GM12892 (cell line): Measurements from ENCODE around the gene DAAM1.

Experiments used
- POLR2A ChIP-seq: IDR thresholded peaks from 2 replicates; pipeline ENCODE4 v1.6.1; 2011; ENCODE audit warnings: low read depth, low read length, control low read depth
- TAF1 ChIP-seq: IDR thresholded peaks from 2 replicates; pipeline ENCODE4 v1.6.1; 2011; ENCODE audit warnings: low read depth, mild to moderate bottlenecking, control low read depth, low read length, borderline replicate concordance

DNA sequence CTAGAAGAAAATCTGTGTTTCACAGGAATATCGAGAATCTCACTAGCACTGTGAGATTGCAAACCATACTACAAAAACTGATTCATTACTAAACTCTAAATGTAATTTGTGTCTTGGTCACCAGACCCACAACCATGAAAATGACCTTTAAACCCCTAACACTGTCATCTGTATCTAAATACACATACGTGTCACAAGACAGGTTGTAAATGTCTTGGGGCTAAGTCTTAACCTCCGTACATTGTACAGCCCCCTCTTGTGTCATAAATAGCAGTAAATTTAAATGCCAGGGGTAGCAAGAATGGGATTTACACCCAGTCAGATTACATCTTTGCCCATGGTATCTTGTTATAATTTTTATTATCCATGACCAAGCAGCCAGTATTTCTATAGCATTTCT, 159.4 kb downstream of the DAAM1 start:
- TF ChIP-seq TAF1 (no peak), POLR2A (no peak)
